WTC11 (cell line): Measurements from ENCODE around the gene ZFX.

Experiments used
- MXD4 ChIP-seq: fragments of 250-450 bp; sonication (Bioruptor Pico); IDR thresholded peaks from 2 replicates; pipeline ENCODE4 v1.8.0; 2021; ENCODE audit warnings: mild to moderate bottlenecking, moderate library complexity, borderline replicate concordance
- SOX15 ChIP-seq: fragments of 250-450 bp; sonication (Bioruptor Pico); IDR thresholded peaks from 2 replicates; pipeline ENCODE4 v1.9.0; 2021; ENCODE audit warnings: mild to moderate bottlenecking

DNA sequence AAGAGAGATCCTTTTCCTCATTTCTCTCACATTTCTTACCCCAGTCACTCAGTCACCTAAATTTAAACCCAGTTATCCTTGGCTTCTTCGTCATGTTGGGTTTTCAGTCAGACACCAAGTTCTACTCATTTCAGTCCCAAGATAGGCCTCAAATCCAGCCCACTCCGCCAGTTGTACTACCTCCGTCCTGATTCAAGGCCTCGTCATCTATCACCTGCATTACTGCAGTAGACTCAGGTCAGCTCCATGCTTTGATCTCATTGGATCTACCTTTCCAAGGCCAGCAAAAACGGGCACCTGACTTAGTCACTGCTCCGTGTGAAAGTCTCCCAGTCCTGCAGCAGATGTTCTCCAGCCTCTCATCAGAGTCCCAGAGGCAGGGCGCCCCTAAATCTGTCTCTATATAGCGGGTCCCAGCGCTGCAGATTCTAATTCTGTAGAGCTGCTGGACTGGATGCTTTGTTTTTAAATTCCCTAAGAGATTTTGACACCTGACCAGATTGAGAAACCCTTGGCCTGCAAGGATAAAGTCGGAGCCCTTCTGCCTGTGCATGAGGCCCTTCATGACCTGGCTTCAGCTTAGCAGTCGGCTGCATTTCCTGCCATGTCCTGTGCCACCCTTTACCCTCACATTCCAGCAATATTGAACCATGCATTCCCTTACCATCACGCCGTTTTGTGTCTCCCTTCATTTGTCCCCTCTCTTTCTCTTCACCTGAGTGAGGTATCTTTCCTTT, 53.7 kb downstream of the ZFX start:
- no peak for TF ChIP-seq MXD4 (CRISPR knock-in tag)
- no peak for TF ChIP-seq SOX15 (CRISPR knock-in tag)
